H1 (cell line): ENCODE measurements around the gene LGI4. TPM values are rescaled to one million over a fixed set of nuclear protein-coding genes. Genes with fewer than 3 reads are reported as not detected.
A peak's percentile ranks its signal among the peaks of the same experiment; 100 is the strongest.

Experiments used
- BCL11A ChIP-seq, 2 experiments: IDR thresholded peaks; one replicate each; pipeline ENCODE4 v1.6.1; 2011; ENCODE audit warnings: low read depth in 2 of 2, low read length in 2 of 2, mild to moderate bottlenecking in 2 of 2
- CBX8 ChIP-seq: fragments of 300-800, 300-1000 bp; sonication (generic); IDR thresholded peaks from 2 replicates; pipeline ENCODE4 v1.7.1; 2016; ENCODE audit warnings: low read depth, low read length, borderline replicate concordance
- CHD1 ChIP-seq: IDR thresholded peaks from 2 replicates; pipeline ENCODE4 v1.6.1; 2012; ENCODE audit warnings: low read depth, low read length, improper control_type of control experiment
- CTBP2 ChIP-seq: IDR thresholded peaks from 2 replicates; pipeline ENCODE4 v1.7.0; 2011; ENCODE audit warnings: borderline replicate concordance, mild to moderate bottlenecking, moderate library complexity, mixed read lengths, low read length; ENCODE audit not compliant: insufficient read depth, insufficient read length
- EZH2 ChIP-seq: fragments of 200-600 bp; sonication (generic); IDR thresholded peaks from 2 replicates; pipeline ENCODE4 v1.7.1; 2012; ENCODE audit warnings: low read depth, mild to moderate bottlenecking, moderate library complexity, low read length, inconsistent platforms; ENCODE audit not compliant: severe bottlenecking
- FOSL1 ChIP-seq: IDR thresholded peaks from 2 replicates; pipeline ENCODE4 v1.6.1; 2011; ENCODE audit warnings: mild to moderate bottlenecking, low read depth, low read length, moderate library complexity; ENCODE audit not compliant: insufficient read depth
- GTF2F1 ChIP-seq: IDR thresholded peaks from 2 replicates; pipeline ENCODE4 v1.6.1; 2012; ENCODE audit warnings: low read depth, low read length, improper control_type of control experiment, borderline replicate concordance
- PHF8 ChIP-seq: fragments of 200-600 bp; sonication (generic); conservative IDR thresholded peaks from 2 replicates; pipeline ENCODE4 v1.7.1; 2012; ENCODE audit warnings: low read depth, mild to moderate bottlenecking, inconsistent platforms, low read length, moderate library complexity
- POLR2A ChIP-seq, 2 experiments: IDR thresholded peaks; 1 replicate in 1 of 2; 2 replicates in 1 of 2; pipeline ENCODE4 v1.6.1; 2011; ENCODE audit warnings: low read depth in 2 of 2, low read length in 2 of 2, mild to moderate bottlenecking in 2 of 2; ENCODE audit errors: control extremely low read depth in 1 of 2
- RBBP5 ChIP-seq: IDR thresholded peaks from 2 replicates; pipeline ENCODE4 v1.7.1; 2012; ENCODE audit warnings: low read depth, mild to moderate bottlenecking, inconsistent platforms, low read length, moderate library complexity, borderline replicate concordance
- RXRA ChIP-seq: IDR thresholded peaks from 2 replicates; pipeline ENCODE4 v1.6.1; 2011; ENCODE audit warnings: low read depth, mild to moderate bottlenecking, low read length, moderate library complexity; ENCODE audit not compliant: insufficient read depth
- SAP30 ChIP-seq: fragments of 300-600 bp; sonication (generic); IDR thresholded peaks from 2 replicates; pipeline ENCODE4 v1.7.1; 2012; ENCODE audit warnings: low read length, moderate library complexity, mild to moderate bottlenecking, inconsistent platforms; ENCODE audit not compliant: insufficient read depth, insufficient replicate concordance
- SIRT6 ChIP-seq: IDR thresholded peaks from one replicate; pipeline ENCODE4 v1.7.1; 2012; ENCODE audit warnings: low read length, inconsistent platforms
- SP4 ChIP-seq: IDR thresholded peaks from 2 replicates; pipeline ENCODE4 v1.6.1; 2012; ENCODE audit warnings: low read length, inconsistent platforms
- polyA plus RNA-seq, 7 experiments: library from polyadenylated mRNA; depleted of rRNA in 3 of 7; stranded (reverse) in 5 of 7; unstranded in 2 of 7; fragments of >200 nt in 5 of 7; fragments of 200-250 nt in 2 of 7; gene quantifications; 1 replicate in 5 of 7; 2 replicates in 1 of 7; 4 replicates in 1 of 7; pipeline versions ENCODE4 v1.2.1 to v1.2.3, GENCODE V29; 2011 to 2013; ENCODE audit warnings: missing spikeins in 2 of 7, mixed read lengths in 2 of 7
- total RNA-seq: library from RNA; stranded (reverse); fragmentation: NEBNext Ultra II Directional; extraction: Animal tissue kit (Norgen Biotek cat#: 25700); gene quantifications from 2 replicates; pipeline ENCODE4 v1.2.1, GENCODE V29; 2021
- TF ChIP-seq, protein P1 (sequence below): IDR thresholded peaks from 2 replicates; pipeline ENCODE4 v1.6.1; 2012; ENCODE audit warnings: inconsistent platforms
- TF ChIP-seq, protein P2 (sequence below): IDR thresholded peaks from 2 replicates; pipeline ENCODE4 v1.6.1; 2012; ENCODE audit warnings: low read length, inconsistent platforms
- TF ChIP-seq, protein P3 (sequence below), 3 experiments: IDR thresholded peaks; 1 replicate in 2 of 3; 2 replicates in 1 of 3; pipeline versions ENCODE4 v1.5.1 to v1.6.1; 2011; ENCODE audit warnings: low read length in 3 of 3, mild to moderate bottlenecking in 3 of 3, inconsistent platforms in 2 of 3, low read depth in 1 of 3, moderate library complexity in 1 of 3; ENCODE audit not compliant: insufficient read depth in 1 of 3; ENCODE audit errors: control extremely low read depth in 1 of 3
- TF ChIP-seq, protein P4 (sequence below): IDR thresholded peaks from 2 replicates; pipeline ENCODE4 v1.6.1; 2011; ENCODE audit warnings: low read length, improper control_type of control experiment

Gene LGI4
- total and polyA plus RNA-seq, 2 of the 8 experiments (the other 6 are each of a cell fraction or from before 2014, with no cell fraction given): 2.0 to 8.2 TPM

DNA sequence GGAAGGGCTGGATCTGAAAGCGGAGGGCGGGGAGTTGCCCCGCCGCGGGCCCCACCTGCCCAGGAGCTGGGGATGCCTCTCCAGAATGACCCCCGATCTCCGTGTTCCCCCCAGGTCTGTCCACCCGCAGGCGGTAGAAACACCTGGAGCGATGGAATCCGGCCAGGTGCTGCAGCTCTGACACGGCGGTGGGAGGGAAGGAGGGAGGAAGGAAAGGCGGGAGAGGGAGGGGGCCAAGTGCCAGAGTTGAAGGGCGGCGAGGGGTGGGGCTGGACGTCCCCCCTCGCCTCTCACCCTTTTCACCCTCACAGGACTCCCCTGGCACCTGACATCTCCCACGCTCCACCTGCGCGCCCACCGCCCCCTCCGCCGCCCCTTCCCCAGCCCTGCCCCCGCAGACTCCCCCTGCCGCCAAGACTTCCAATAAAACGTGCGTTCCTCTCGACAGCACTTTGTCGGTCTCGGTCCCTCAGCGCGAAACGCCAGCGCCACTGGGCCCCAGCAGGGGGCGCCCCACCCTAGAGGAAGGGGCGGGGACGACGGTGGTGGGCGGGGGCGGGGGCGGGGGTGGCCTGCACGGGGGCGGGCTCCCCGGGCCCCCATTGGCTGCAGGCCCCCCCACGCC is 7.9 kb upstream of the LGI4 start (continued):
- TF ChIP-seq, protein P1, sequence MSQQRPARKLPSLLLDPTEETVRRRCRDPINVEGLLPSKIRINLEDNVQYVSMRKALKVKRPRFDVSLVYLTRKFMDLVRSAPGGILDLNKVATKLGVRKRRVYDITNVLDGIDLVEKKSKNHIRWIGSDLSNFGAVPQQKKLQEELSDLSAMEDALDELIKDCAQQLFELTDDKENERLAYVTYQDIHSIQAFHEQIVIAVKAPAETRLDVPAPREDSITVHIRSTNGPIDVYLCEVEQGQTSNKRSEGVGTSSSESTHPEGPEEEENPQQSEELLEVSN: peak; percentile 39; the same call in 1 of the 2 replicates
- TF ChIP-seq FOSL1 (no peak), SP4 (no peak), CTBP2 (no peak), PHF8 (no peak), RXRA (no peak), EZH2 (no peak), SAP30 (no peak), BCL11A (IDR thresholded peaks at IDR 0.05; ENCODE audit: low read depth in 2 of 2, low read length in 2 of 2) (no peak), CBX8 (no peak), SIRT6 (no peak), CHD1 (no peak), RBBP5 (no peak; the same call in 1 of the 2 replicates), GTF2F1 (no peak), POLR2A (IDR thresholded peaks at IDR 0.05; ENCODE audit: control extremely low read depth in 1 of 2, low read depth in 2 of 2, low read length in 2 of 2) (no peak)
- TF ChIP-seq, protein P2, sequence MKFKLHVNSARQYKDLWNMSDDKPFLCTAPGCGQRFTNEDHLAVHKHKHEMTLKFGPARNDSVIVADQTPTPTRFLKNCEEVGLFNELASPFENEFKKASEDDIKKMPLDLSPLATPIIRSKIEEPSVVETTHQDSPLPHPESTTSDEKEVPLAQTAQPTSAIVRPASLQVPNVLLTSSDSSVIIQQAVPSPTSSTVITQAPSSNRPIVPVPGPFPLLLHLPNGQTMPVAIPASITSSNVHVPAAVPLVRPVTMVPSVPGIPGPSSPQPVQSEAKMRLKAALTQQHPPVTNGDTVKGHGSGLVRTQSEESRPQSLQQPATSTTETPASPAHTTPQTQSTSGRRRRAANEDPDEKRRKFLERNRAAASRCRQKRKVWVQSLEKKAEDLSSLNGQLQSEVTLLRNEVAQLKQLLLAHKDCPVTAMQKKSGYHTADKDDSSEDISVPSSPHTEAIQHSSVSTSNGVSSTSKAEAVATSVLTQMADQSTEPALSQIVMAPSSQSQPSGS: no peak
- TF ChIP-seq, protein P3, sequence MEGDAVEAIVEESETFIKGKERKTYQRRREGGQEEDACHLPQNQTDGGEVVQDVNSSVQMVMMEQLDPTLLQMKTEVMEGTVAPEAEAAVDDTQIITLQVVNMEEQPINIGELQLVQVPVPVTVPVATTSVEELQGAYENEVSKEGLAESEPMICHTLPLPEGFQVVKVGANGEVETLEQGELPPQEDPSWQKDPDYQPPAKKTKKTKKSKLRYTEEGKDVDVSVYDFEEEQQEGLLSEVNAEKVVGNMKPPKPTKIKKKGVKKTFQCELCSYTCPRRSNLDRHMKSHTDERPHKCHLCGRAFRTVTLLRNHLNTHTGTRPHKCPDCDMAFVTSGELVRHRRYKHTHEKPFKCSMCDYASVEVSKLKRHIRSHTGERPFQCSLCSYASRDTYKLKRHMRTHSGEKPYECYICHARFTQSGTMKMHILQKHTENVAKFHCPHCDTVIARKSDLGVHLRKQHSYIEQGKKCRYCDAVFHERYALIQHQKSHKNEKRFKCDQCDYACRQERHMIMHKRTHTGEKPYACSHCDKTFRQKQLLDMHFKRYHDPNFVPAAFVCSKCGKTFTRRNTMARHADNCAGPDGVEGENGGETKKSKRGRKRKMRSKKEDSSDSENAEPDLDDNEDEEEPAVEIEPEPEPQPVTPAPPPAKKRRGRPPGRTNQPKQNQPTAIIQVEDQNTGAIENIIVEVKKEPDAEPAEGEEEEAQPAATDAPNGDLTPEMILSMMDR (IDR thresholded peaks at IDR 0.05; ENCODE audit: control extremely low read depth in 1 of 3, insufficient read depth in 1 of 3, low read depth in 1 of 3, low read length in 3 of 3): peak; percentile 39 to 67 (median 57)
- TF ChIP-seq, protein P4, sequence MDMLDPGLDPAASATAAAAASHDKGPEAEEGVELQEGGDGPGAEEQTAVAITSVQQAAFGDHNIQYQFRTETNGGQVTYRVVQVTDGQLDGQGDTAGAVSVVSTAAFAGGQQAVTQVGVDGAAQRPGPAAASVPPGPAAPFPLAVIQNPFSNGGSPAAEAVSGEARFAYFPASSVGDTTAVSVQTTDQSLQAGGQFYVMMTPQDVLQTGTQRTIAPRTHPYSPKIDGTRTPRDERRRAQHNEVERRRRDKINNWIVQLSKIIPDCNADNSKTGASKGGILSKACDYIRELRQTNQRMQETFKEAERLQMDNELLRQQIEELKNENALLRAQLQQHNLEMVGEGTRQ: no peak
